ENCODE data around the gene TANK.

Gene TANK

DNA sequence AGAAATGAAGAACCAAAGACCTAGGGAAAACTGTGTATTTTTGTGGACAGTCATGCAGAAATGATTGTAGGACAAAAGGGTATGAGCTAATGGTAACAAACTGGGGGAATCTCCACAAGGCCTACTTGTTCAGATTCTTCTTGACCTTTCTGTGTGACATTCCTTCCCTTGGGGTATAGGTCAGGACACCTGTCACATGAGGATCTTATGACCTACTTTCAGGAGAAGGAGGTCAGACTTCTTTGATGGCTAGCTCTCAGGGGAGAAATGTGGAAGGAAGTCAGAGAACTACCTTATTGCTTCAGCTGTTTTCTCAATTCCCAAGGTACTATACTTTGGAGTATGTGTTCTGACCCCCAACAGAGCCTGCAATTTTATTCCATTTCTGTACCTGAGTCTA is 40.7 kb upstream of the TANK start:
- TF ChIP-seq, protein P1, sequence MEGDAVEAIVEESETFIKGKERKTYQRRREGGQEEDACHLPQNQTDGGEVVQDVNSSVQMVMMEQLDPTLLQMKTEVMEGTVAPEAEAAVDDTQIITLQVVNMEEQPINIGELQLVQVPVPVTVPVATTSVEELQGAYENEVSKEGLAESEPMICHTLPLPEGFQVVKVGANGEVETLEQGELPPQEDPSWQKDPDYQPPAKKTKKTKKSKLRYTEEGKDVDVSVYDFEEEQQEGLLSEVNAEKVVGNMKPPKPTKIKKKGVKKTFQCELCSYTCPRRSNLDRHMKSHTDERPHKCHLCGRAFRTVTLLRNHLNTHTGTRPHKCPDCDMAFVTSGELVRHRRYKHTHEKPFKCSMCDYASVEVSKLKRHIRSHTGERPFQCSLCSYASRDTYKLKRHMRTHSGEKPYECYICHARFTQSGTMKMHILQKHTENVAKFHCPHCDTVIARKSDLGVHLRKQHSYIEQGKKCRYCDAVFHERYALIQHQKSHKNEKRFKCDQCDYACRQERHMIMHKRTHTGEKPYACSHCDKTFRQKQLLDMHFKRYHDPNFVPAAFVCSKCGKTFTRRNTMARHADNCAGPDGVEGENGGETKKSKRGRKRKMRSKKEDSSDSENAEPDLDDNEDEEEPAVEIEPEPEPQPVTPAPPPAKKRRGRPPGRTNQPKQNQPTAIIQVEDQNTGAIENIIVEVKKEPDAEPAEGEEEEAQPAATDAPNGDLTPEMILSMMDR (IDR thresholded peaks at IDR 0.05; ENCODE audit: insufficient read depth, low read length, poor library complexity, severe bottlenecking): no peak
- TF ChIP-seq EZH2phosphoT487 (conservative IDR thresholded peaks at IDR 0.05; ENCODE audit: low read length): no peak

DNA sequence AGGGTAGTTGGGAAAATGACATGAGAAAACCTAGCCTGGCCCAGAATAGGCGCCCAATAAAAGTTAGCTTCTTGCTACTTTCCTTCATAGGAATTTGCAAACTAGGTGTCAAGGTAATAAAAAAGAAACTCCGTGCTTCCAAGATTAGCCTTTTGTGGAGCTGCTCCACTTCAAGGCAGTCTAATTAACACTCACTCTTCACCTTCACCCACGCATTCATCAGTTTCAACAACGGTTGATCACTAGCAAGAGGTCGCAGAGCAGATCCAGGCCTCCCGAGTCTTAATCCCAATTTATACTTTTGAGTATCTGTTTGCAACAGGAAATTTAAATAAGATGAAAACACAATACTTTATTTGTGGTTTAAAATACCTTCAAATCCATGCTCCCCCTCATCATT is 39.5 kb upstream of the TANK start:
- H3K9me3 ChIP-seq (ENCODE audit: insufficient read depth, low read length): no peaks in the 10 kb centered on the region
- H2AFZ ChIP-seq (ENCODE audit: low read depth, low read length, severe bottlenecking): no peak overlapping the region
- H3K36me3 ChIP-seq (ENCODE audit: low read length): no peaks in the 10 kb centered on the region
- H4K20me1 ChIP-seq (ENCODE audit: low read depth, low read length): no peaks in the 10 kb centered on the region
- H3K79me2 ChIP-seq (ENCODE audit: insufficient read depth, low read length): no peaks in the 10 kb centered on the region
- TF ChIP-seq, protein P1 (IDR thresholded peaks at IDR 0.05; ENCODE audit: insufficient read depth, low read length, poor library complexity, severe bottlenecking): no peak
- no peak for TF ChIP-seq EZH2phosphoT487 (conservative IDR thresholded peaks at IDR 0.05; ENCODE audit: low read length)
- H3K4me3 ChIP-seq (ENCODE audit: insufficient read depth, low read length, poor library complexity, severe bottlenecking): no peak overlapping the region
- no peaks in the 10 kb centered on the region for H3K9me2 ChIP-seq (replicated peaks; ENCODE audit: insufficient read depth, low read length)
- H3F3A ChIP-seq (ENCODE audit: insufficient read depth): no peaks in the 10 kb centered on the region
- no peaks in the 10 kb centered on the region for H3K27me3 ChIP-seq (ENCODE audit: low read length)
- H3K27ac ChIP-seq (ENCODE audit: low read depth, low read length): no peak overlapping the region
- no peak overlapping the region for H3K4me2 ChIP-seq (ENCODE audit: low read depth, low read length, poor library complexity, severe bottlenecking)
- no peak overlapping the region for H3K9ac ChIP-seq (ENCODE audit: low read length)

More for the DNA sequence above, 40.7 kb upstream of the TANK start:
- H3K9ac ChIP-seq (ENCODE audit: low read length): no peak overlapping the region
- no peaks in the 10 kb centered on the region for H3K9me3 ChIP-seq (ENCODE audit: insufficient read depth, low read length)
- H3K27ac ChIP-seq (ENCODE audit: low read depth, low read length): no peak overlapping the region
- no peak overlapping the region for H2AFZ ChIP-seq (ENCODE audit: low read depth, low read length, severe bottlenecking)
- H3K9me2 ChIP-seq (replicated peaks; ENCODE audit: insufficient read depth, low read length): no peaks in the 10 kb centered on the region
- H3K79me2 ChIP-seq (ENCODE audit: insufficient read depth, low read length): no peaks in the 10 kb centered on the region
- H3K36me3 ChIP-seq (ENCODE audit: low read length): no peaks in the 10 kb centered on the region
- no peak overlapping the region for H3K4me2 ChIP-seq (ENCODE audit: low read depth, low read length, poor library complexity, severe bottlenecking)
- no peaks in the 10 kb centered on the region for H3F3A ChIP-seq (ENCODE audit: insufficient read depth)
- H4K20me1 ChIP-seq (ENCODE audit: low read depth, low read length): no peaks in the 10 kb centered on the region
- H3K27me3 ChIP-seq (ENCODE audit: low read length): no peaks in the 10 kb centered on the region
- no peak overlapping the region for H3K4me3 ChIP-seq (ENCODE audit: insufficient read depth, low read length, poor library complexity, severe bottlenecking)

DNA sequence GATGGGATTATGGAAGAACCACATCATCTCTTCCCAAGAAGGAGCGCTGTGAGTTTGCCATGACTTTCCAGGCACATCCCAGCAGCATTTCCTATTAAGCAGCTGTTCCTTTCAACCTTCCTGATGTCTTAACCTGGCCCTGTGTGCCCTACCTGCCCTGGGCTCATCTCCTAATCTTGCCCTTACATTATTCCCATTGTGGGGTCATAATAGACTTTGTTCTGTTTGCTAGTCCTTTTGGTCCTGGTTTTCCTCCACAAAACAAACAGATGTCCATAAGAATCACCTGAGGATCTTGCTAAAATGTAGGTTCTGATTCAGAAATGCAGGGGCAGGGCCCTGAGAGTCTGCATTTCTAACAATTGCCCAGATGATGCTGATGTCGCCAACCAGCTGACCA is 38.6 kb upstream of the TANK start:
- Histone ChIP-seq H3K27ac (ENCODE audit: low read depth, low read length) (no peak overlapping the region), H3K9ac (ENCODE audit: low read length) (no peak overlapping the region), H2AFZ (ENCODE audit: low read depth, low read length, severe bottlenecking) (no peak overlapping the region), H3K27me3 (ENCODE audit: low read length) (no peaks in the 10 kb centered on the region), H3K4me3 (ENCODE audit: insufficient read depth, low read length, poor library complexity, severe bottlenecking) (no peak overlapping the region), H3K79me2 (ENCODE audit: insufficient read depth, low read length) (no peaks in the 10 kb centered on the region), H3K9me2 (replicated peaks; ENCODE audit: insufficient read depth, low read length) (no peaks in the 10 kb centered on the region), H3K36me3 (ENCODE audit: low read length) (no peaks in the 10 kb centered on the region), H3K9me3 (ENCODE audit: insufficient read depth, low read length) (no peaks in the 10 kb centered on the region), H3F3A (ENCODE audit: insufficient read depth) (no peaks in the 10 kb centered on the region), H4K20me1 (ENCODE audit: low read depth, low read length) (no peaks in the 10 kb centered on the region), H3K4me2 (ENCODE audit: low read depth, low read length, poor library complexity, severe bottlenecking) (no peak overlapping the region)
- TF ChIP-seq EZH2phosphoT487 (conservative IDR thresholded peaks at IDR 0.05; ENCODE audit: low read length): no peak
- TF ChIP-seq, protein P1 (IDR thresholded peaks at IDR 0.05; ENCODE audit: insufficient read depth, low read length, poor library complexity, severe bottlenecking): no peak

Measured in SU-DHL-6 (cell line).